Testis (tissue), 2 donors: ENCODE data around the gene AMZ1.

Experiments used
- CTCF ChIP-seq, 3 experiments: fragments of 450-650 bp in 2 of 3; fragments of 200-600 bp in 1 of 3; sonication (generic) in 1 of 3; IDR thresholded peaks; one replicate each; pipeline ENCODE4 v1.5.1; 2016 to 2019; ENCODE audit warnings: antibody characterized with exemption in 3 of 3, mild to moderate bottlenecking in 2 of 3, moderate library complexity in 1 of 3
- POLR2A ChIP-seq: fragments of 450-650 bp; IDR thresholded peaks from one replicate; pipeline ENCODE4 v1.6.1; 2017; ENCODE audit warnings: antibody characterized with exemption, mild to moderate bottlenecking, moderate library complexity

DNA sequence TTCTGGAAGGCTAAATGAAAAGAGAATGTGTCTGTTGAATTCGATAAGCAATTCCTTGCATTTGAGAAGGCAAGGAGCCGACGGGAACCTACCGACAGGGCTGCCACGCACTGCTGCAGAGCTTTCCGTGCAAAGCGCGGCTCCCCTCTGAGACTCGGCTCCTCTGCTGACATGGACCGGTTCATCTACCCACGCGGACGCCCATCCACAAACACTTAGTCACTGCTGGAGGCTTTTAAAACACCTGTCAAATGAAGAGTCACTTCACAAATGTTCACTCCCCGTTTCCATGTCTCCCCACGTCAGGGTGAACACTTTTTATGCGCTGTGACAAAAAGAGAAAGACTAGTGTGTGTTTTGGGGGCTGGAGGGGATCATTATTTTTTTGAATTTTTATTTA, 32.0 kb downstream of the AMZ1 start:
- no peak for TF ChIP-seq CTCF (IDR thresholded peaks at IDR 0.05)
- TF ChIP-seq POLR2A = no peak
